ENCODE measurements around the gene PKN2.

PKN2 gene

DNA sequence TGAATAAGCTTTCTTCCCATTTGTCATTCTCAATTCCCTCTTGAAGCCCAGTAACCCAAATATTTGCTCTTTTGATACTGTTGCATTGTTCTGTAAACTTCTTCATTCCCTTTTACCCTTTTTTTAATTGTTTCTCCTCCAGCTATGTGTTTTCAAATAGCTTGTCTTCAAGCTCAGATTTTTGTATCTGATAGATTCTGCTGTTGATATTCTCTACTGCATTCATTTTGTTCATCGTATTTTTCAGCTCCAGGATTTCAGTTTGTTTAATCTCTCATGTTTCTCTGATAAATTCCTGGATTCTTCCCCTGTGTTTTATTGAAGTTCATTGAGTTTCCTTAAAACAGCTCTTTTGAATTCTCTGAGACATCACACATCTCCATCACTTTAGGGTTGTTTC is 51.8 kb downstream of the PKN2 start:
- no peak for DNase-seq

DNA sequence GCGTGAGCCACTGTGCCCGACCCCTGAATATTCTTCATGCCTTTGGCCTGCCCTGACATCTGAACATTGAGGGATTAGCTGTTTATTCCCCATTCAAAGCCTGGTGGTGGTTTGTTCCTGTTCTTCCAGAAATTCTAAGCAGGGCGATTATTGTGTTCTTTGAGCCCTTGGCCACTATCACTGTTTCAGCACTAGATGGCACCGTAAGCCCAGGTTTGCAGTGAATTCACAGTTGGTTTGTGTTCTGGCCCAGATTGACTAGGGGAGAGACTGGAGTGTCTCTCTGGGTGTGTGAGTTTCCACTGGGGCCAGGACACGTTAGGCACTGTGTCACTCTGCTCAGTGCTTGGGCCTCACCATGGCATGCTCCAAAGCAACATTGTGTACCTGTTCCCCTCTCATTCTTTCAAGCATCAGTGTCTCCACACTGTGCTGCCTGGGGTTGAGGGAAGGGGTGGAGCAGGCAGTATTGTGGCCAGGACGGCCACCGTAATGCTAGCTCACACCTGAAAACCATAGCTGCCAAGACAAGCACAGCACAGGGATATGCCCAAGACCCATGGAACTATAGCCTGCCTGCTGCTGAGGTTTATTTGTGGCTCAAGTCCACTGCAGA is 52.7 kb downstream of the PKN2 start:
- peak; percentile 8 to 26 for DNase-seq

DNA sequence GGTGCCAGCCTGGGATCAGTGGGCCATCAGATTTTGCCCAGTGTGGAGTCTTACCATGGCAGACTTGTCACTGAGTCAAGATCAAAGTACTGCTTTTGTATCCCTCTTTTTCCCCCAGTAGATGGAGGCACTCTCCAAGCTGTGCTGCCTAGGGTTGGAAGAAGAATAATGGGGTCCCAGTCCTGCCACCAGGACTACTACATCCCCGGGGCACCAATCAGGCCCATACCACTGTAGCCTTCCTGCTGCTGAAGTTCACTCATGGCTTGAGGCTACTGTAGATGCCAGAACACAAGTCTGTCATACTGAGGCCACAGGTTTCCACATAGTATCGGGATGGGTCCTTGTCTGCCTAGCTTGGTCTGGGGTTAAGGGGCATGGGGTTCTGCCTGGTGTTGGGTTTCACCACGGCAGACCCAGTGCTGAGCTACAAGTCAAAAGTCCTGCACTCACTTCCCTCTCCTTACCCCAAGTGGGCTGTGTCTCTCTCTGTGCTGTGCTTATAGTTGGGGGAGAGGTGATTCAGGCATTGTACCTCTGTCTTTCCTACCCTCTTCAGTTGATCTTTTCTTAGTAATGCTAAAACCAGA is 53.4 kb downstream of the PKN2 start:
- no peak for DNase-seq

DNA sequence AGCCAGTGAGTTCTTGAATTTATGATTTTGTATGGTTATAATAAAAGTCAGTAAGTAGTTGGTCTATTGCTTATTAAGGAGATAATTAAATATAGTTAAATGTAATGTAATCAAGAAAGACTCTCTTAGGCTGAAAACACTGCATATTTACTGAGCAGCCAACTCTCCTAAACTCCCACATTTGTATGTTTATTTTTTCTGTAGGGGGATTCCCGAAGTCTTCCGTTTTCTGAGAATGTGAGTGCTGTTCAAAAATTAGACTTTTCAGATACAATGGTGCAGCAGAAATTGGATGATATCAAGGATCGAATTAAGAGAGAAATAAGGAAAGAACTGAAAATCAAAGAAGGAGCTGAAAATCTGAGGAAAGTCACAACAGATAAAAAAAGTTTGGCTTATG is 56.7 kb downstream of the PKN2 start:
- DNase-seq, result no peak

DNA sequence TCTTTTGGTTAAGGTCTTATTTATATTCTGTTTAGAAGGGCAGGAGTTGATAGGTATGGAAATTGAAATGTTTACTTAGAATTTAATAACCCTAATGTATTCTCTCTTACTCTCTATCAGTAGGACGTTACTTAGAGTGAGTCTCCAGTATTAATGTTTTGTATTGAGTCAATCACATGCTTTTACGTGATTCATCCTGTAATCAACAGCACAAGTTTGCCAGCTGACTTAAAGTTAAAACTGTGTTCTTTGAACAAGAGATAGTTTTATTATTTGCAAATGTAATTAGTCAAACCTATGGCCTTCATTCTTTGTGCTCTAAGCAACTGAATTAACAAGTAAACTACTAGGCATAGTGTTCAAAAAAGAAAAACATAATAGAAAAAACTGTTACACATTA is 57.3 kb downstream of the PKN2 start:
- DNase-seq, result no peak

DNA sequence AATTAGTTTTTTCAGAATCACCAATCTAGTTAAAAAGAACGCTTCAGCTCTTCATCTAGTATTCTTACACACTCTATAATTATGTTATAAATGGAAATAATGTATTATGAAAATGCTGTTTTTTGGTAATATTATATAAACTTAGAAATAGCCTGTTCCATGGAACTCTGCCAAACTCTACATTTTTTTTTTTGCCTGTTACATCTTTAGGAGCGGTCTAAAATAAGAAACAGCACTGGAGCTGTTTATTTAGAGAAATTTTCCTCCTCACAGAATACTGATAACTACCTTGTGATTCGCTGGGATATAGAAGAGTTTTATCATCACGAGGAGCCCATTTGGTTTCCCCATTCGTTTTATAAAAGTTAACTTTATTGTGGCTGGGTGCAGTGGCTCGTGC is 58.5 kb downstream of the PKN2 start:
- DNase-seq, result no peak

DNA sequence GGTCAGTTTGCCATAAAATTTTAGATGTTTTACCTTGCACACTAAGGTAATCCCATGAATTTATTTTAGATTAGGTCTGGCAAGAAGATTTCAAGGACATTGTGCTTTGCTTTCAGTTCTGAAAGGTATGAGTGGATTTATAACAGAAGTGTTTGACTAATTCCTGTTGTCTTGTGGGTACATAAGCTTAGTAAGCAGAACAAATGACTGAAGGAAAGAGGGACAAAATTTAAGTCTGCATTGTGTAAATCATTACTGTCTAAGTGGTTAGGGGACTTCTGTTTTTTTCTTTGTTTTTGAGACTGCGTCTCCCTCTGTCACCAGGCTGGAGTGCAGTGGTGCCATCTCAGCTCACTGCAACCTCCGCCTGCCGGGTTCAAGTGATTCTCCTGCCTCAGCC is 60.1 kb downstream of the PKN2 start:
- DNase-seq, result no peak

DNA sequence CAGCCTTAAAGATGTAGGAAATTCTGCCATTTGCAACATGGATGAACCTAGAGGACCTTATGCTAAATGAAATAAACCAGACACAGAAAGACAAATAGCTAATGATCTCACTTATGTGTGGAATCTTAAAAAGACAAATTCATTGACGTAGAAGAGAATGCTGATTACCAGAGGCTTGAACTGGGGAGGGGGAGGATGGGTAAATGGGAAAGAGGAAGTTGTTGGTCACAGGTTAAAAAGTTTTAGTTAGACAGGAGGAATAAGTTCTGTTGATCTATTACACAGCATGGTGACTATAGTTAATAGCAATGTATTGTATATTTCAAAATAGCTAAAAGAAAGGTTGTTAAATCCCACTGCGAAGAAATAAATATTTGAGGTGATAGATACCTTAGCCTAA is 62.8 kb downstream of the PKN2 start:
- no peak for DNase-seq

DNA sequence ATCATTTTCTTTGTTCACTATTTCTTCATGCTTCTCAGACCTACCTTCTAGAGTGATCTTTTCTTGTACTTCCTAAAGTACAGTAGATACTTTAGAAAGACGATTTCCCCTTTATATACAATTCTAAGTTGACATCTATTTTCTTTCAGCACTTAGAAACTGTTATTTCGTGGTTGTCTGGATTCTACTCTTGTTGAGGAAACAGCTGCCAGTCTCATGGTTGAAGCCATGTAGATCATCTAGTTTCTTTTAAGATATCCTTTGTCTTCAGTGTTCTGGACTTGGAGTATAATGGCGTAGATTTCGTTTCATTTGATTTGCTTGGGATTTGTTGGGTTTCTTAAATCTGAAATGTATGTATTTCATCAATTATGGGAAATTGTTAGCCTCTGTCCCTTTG is 67.6 kb downstream of the PKN2 start:
- DNase-seq, result no peak

DNA sequence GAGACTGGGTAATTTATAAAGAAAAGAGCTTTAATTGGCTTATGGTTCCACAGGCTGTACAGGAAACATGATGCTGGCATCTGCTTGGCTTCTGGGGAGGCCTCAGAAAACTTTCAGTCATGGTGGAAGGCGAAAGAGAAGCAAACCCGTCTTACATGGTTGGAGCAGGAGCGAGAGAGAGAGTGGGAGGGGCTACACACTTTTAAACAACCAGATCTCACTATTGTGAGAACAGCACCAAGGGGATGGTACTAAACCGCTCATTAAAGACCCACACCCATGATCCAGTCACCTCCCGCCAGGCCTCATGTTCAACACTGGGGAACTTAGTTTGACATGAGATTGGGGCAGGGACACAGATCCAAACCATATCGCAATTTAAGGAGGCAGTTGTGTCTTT is 69.4 kb downstream of the PKN2 start:
- no peak for DNase-seq

DNA sequence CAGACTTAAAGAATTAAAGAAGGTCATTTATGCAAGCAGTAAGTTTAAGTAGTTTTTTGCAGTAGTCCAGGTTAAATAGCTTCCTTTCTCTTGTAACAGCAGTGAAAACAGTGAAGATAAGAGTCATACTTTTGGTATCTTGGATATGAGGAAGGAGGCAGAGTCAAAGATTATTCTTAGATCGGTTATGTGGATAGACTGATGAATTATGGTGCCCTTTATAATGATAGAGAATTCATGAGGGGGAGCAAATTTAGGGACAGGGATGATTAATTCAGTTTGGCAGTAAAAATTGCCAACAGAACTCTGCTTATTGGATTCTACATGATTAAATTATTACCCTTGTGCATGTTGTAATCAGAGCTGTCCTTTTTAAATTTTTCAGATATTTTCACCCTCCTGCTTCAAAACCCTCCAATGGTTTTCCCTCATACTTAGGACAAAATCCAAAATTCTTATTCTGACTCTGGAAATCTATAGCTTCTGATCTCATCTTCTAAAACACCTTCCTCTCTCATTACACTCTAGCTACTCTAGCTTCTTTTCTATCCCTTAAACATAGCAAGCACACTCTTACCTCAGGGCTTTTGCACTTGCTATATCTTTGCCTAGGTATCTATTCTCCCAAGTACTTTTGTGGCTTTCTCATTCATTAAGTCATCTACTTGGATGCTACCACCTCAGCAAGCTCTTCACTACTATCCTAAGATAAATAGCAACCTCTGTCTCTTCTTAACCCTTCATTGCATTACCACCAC is 79.8 kb downstream of the PKN2 start:
- no peak for DNase-seq

DNA sequence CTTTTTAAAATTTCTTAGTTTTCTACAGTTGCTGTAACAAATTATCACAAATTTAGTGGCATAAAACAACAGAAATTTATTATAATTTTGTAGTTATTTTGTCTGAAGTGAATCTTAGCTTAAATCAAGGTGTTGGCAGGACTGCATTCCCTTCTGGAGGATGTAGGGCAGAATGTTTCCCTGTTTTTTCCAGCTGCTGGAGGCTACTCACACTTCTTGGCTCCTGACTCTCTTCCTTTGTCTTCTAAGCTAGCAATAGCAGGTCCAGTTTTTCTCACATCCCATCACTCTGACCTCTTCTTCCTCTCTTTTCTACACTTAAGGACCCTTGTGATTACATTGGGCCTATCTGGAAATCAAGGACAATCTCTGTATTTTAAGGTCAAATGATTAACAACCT is 84.1 kb downstream of the PKN2 start:
- no peak for DNase-seq

DNA sequence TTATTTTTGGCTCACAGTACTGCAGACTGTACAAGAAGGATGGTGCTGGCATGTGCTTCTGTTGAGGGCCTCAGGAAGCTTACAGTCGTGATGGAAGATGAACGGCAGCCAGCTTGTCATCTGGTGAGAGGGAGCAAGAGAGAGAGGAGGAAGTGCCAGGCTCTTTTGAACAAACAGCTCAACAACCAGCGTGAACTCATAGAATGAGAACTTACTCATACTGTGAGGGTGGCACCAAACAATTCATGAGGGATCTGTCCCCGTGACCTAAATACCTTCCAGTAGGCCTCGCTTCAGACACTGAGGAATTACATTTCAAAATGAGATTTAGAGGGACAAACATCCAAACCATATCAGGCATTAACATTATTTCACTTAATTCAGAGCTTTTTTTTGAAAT is 84.7 kb downstream of the PKN2 start:
- DNase-seq, result no peak

DNA sequence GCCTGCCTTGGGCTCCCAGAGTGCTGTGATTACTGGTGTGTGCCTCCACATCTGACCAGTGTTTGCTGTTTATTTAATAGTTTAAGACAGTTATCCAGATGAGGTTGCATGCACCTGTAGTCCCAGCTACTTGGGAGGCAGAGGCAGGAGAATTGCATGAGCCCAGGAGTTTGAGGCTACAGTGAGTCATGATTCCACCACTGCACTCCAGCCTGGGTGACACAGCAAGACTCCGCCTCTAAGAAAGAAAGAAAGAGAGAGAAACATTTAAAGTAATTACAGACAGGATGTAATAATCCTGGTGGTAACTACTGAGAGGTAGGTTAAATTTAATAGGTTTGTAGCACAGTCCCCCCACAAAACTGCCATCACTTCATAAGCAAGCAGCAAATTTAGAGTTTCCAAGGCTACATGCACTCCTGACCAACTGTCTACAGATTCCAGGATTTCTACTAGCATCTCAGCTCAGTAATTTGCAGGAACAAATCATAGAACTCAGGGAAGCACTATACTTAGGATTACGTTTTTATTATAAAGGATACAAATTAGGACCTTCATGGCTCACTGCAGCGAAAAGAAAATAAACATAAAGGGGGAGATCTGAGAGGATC is 89.6 kb downstream of the PKN2 start:
- no peak for DNase-seq

DNA sequence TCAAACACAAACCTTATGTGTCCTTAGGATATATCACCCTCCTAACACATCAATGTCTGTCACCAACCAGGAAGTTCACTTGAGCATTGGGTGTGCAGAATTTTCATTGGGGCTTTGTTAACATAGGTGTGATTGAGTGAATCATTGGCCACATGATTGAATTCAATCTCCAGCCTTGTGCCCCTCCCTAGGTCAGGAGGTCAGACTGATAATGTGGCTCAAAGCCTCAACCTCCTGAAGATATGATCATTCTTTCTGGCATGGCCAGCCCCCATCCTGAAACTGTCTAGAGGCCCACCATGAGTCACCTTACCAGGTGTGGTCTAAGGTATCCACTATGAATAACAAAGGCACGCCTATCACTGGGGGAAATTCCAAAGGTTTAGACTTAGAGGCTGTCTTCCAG is 90.1 kb downstream of the PKN2 start:
- DNase-seq, result no peak

DNA sequence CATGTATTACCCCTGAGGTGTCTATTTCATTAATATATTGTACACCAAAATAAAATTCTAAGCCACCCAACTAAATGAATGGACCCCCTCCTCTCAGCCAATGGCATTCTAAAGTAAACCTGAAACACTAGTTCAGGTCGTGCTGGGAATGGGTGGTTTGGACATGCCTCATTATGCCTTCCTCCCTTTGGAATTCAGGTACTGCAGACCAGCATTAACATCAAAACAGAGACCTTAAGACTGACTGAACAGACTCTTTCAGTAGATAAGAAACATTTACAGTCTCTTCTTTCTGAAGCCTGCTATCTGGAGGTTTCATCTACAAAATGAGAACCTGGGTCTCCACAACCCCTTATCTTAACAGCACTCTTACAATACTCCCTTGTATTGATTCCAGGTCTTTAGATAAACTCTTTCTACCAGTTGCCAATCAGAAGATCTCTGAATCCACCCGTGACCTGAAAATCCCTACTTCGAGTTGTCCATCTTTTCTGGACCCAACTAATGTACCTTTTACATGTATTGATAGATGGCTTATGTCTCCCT is 93.6 kb downstream of the PKN2 start:
- DNase-seq, result no peak

DNA sequence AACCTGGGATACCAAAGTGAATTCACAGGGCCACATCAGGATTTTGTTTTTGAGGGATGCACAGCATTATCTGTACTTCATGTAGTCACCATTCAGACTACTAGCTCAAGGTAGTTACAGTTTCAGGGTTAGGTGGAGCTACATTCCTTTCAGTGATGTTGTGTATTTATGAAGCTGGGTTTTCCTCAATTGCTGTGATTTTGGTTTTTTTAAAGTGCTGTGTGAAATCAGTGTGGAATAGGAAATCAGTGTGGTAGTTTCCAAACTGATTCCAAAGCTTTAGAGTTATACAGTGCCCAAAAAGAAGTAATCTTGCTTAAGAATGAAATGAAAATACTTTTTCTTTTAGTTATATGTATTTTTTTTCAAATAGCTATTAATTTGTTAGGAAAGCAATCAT is 95.8 kb downstream of the PKN2 start:
- DNase-seq, result no peak

DNA sequence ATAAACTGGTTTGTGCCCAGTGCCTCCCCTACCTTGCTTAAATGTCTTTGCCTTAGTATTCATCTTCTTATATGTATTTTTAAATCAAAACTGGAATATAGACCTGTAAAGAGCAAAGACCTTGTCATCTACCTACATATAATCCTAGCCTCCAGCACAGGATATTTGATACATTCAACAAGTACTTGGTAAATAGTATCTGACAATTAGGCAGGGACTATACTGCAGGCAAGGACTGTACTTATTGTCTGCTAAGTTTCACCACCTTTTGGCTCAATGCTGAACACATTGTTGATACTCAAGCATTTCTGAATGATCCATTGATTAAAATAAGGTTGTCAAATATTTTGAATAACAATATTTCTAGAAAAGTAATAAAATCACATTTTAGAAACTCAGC is 96.4 kb downstream of the PKN2 start:
- no peak for DNase-seq

DNA sequence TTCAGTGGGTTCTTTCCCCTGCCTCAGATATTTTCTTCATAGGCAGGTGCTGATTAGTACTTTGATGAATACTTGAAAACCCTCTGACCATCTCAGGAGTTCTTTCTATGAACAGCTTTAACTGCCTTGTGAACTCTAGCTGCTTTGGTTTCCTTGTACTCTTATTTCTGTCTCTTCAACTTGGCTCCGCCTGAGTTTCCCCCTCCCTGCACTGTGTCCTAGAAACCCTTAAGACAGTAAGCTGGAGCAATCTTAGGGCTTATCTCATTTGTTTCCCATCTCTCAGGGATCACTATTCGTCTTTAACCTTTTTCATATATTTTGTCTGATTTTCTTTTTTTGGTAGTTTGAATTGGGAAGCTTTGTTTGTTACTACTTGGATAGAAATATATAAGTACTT is 99.1 kb downstream of the PKN2 start:
- no peak for DNase-seq

DNA sequence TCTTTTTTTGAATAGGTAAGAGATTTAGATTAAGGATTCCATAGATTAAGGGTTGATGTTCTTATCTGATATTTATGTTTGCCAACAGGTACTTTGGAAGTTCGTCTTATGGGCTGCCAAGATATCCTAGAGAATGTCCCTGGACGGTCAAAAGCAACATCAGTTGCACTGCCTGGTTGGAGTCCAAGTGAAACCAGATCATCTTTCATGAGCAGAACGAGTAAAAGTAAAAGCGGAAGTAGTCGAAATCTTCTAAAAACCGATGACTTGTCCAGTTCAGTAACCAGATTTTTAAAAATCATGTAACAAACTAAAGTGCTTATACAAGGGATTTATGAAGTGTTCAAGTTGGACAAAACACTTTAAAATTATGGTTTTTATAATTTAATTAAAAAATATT is 100.5 kb downstream of the PKN2 start:
- DNase-seq, result no peak

DNA sequence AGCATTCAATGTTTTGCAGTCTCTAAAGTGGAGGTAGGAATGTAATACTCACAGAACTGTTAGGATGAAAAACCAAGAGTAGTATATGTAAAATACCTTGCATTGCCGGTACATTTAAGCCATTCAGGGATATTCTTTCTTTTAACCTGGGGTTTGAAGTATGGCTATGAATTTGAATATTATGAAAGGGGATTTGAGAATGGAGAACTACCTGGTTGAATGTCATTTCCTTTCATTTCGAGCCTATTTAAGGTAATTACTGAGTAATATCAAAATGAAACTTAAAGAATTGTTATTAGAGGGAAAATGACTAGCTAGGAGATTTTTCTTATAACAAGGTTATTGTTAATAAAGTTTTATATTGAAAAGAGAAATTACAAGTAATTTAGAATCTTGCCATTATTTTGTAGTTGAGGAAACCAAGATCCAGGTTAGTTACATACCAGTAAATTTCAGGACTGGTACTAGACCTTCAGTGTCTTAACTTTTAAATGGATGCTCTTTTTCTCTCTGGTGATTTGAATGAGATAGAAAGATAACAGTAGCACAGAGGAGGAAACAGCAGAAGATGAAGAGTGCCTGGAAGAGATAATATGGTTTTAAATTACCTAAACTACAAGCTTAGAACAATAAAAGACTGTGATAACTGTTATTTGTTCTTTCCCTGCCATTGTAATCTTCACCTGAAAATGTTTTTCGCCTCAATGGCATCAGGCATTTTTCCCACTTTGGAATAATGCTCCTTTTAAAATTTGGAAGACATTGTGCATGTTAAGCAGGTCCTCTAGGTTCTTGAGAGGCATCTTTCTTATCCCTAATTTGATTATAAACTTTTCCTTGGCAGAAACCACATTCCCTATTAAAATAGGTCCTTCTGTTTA is 103.2 kb downstream of the PKN2 start:
- no peak for DNase-seq

DNA sequence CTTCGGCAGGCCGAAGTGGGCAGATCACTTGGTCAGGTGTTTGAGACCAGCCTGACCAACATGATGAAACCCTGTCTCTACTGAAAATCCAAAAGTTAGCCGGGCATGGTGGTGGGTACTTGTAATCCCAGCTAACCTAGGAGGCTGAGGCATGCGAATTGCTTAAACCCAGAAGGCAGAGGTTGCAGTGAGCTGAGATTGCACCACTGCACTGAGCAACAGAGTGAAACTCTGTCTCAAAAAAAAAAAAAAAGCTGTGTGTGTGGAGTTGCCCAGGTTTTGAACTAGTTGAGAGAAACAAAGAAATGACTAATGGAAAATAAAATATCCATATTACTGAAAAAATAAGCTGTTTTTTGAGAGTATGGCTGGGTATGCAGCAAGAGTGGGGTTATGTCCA is 107.1 kb downstream of the PKN2 start:
- DNase-seq, result no peak

DNA sequence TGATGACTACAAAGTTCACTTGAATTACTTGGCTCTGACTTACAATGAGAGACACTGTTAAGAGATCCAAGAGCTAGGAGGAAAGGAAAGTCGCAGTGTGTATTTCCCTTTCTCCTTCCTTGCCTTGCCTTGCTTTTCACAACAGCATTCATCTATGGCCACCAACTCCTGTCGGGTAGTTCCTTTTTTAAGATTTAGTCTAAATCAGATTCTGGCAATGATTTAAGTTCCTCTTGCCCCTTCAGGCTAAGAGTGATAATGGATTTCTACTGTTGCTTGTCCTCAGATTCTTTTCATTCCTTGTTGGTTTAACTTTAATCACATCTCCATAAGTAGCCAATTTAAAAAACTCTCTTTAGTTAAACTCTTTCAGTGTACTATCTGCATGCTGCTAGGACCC is 115.4 kb downstream of the PKN2 start:
- no peak for DNase-seq

Data from CD4-positive, alpha-beta T cell treated with Interferon alpha-2 for 1 hour (primary cell).